A673 (cell line): Measurements from ENCODE around the gene MYO18A. TPM values are rescaled to one million over a fixed set of nuclear protein-coding genes. Genes with fewer than 3 reads are reported as not detected.

Experiments used
- BruUV-seq: library from RNA; stranded (reverse); fragments of 400-500 nt; replicated peaks from 2 replicates; lab custom pipeline; 2021; lab: Mats Ljungman, UMichigan
- CTCF ChIA-PET: fragments of 300-600 bp; sonication (Branson Sonifier 250); formaldehyde crosslinking; loops from one replicate; lab custom pipeline; 2022; ENCODE audit warnings: antibody characterized with exemption; lab: Charles Lee
- POLR2A ChIA-PET: fragments of 300-600 bp; sonication (Branson Sonifier 250); formaldehyde crosslinking; loops from one replicate; lab custom pipeline; 2022; ENCODE audit warnings: antibody characterized with exemption; ENCODE audit not compliant: low non-redundant PET; lab: Charles Lee
- DNase-seq: peaks from one replicate; pipeline ENCODE4 v3.0.0-alpha.2; 2015; ENCODE audit warnings: low spot score
- H3K27ac ChIP-seq: fragments of 200-600 bp; sonication (generic); 2 replicates; pipeline ENCODE4 v1.5.1; 2016; ENCODE audit warnings: mixed run types, low read depth, mild to moderate bottlenecking, mixed read lengths, antibody characterized with exemption, low read length; ENCODE audit not compliant: poor library complexity, severe bottlenecking
- H3K27me3 ChIP-seq: fragments of 200-600 bp; sonication (generic); replicated peaks from 2 replicates; pipeline ENCODE4 v1.6.1; 2017; ENCODE audit warnings: mixed run types, low read depth, mild to moderate bottlenecking, mixed read lengths, antibody characterized with exemption, low read length; ENCODE audit not compliant: insufficient read depth, poor library complexity
- H3K36me3 ChIP-seq: fragments of 200-600 bp; sonication (generic); 2 replicates; pipeline ENCODE4 v1.6.1; 2016; ENCODE audit warnings: mixed run types, mild to moderate bottlenecking, mixed read lengths, antibody characterized with exemption, low read length; ENCODE audit not compliant: insufficient read depth, poor library complexity, severe bottlenecking
- H3K4me1 ChIP-seq: fragments of 200-600 bp; sonication (generic); 2 replicates; pipeline ENCODE4 v1.6.1; 2017; ENCODE audit warnings: mixed run types, mild to moderate bottlenecking, mixed read lengths, antibody characterized with exemption, low read length; ENCODE audit not compliant: insufficient read depth, poor library complexity, severe bottlenecking
- H3K4me3 ChIP-seq: fragments of 200-600 bp; sonication (generic); 2 replicates; pipeline ENCODE4 v1.5.1; 2016; ENCODE audit warnings: low read depth, mixed run types, mild to moderate bottlenecking, mixed read lengths, low read length; ENCODE audit not compliant: poor library complexity, severe bottlenecking
- H3K9me3 ChIP-seq: fragments of 200-600 bp; sonication (generic); 2 replicates; pipeline ENCODE4 v1.6.1; 2016; ENCODE audit warnings: mixed run types, low read depth, mild to moderate bottlenecking, mixed read lengths, antibody characterized with exemption, low read length; ENCODE audit not compliant: poor library complexity, severe bottlenecking
- CTCF ChIP-seq: fragments of 300-800, 200-600 bp; sonication (generic); conservative IDR thresholded peaks from 2 replicates; pipeline ENCODE4 v1.5.1; 2017; ENCODE audit warnings: low read depth, mild to moderate bottlenecking, antibody characterized with exemption, low read length, moderate library complexity, mixed read lengths
- EZH2 ChIP-seq: fragments of 200-600 bp; sonication (generic); IDR thresholded peaks from 2 replicates; pipeline ENCODE4 v1.6.1; 2017; ENCODE audit warnings: borderline replicate concordance, low read depth, mild to moderate bottlenecking, mixed read lengths, antibody characterized with exemption, low read length; ENCODE audit not compliant: poor library complexity, severe bottlenecking
- intact Hi-C: fragments of 100-400 bp; cut with micrococcal nuclease; formaldehyde crosslinking; loops from one replicate; pipeline ENCODE4 v1.10.0; 2022; ENCODE audit not compliant: unreplicated experiment
- total RNA-seq: library from RNA; stranded (reverse); gene quantifications from 2 replicates; pipeline ENCODE4 v1.2.3, GENCODE V29; 2021

The MYO18A gene
- total RNA-seq, 1 experiment from 2014 or later: 26.6 TPM

GRCh38 chr17:29051731-29052130 lies 128.5 kb downstream of the MYO18A start:
- no TSS peak for BruUV-seq
- Histone ChIP-seq H3K9me3 (no peaks in the 10 kb centered on the region), H3K36me3 (no peaks in the 10 kb centered on the region), H3K27me3 (no peaks in the 10 kb centered on the region), H3K4me1 (peaks cover 24% of the 10 kb centered on the region), H3K27ac (peak overlapping the region; percentile 38), H3K4me3 (no peak overlapping the region)
- intact Hi-C loops: no loop called here
- no peak for DNase-seq
- POLR2A ChIA-PET: no interaction called here
- CTCF ChIA-PET: no interaction called here
- TF ChIP-seq CTCF (no peak), EZH2 (no peak)

GRCh38 chr17:29051194-29051593 lies 129.0 kb downstream of the MYO18A start:
- H3K4me1 ChIP-seq: peaks cover 24% of the 10 kb centered on the region
- peak; percentile 61 for DNase-seq
- intact Hi-C loops: no loop called here
- ChIA-PET POLR2A (no interaction called here), CTCF (no interaction called here)
- peak overlapping the region; percentile 38 for H3K27ac ChIP-seq
- no peaks in the 10 kb centered on the region for H3K36me3 ChIP-seq
- TF ChIP-seq CTCF: no peak
- no peak for TF ChIP-seq EZH2
- no peaks in the 10 kb centered on the region for H3K9me3 ChIP-seq
- H3K27me3 ChIP-seq: no peaks in the 10 kb centered on the region
- no TSS peak for BruUV-seq
- no peak overlapping the region for H3K4me3 ChIP-seq

- DNase-seq: no peak
- TF ChIP-seq EZH2 (no peak), CTCF (no peak)
- ChIA-PET CTCF (no interaction called here), POLR2A (no interaction called here)
- intact Hi-C loops: no loop called here
- no peaks in the 10 kb centered on the region for H3K9me3 ChIP-seq
- H3K36me3 ChIP-seq: no peaks in the 10 kb centered on the region
- H3K27ac ChIP-seq: no peak overlapping the region
- BruUV-seq: no TSS peak
- H3K4me1 ChIP-seq: peaks cover 24% of the 10 kb centered on the region
- H3K27me3 ChIP-seq: no peaks in the 10 kb centered on the region
- no peak overlapping the region for H3K4me3 ChIP-seq
These were observed 130.0 kb downstream of the MYO18A start for GRCh38 chr17:29050176-29050575.
